ENCODE data around the gene ACY1.
A peak's percentile ranks its signal among the peaks of the same experiment; 100 is the strongest.

ACY1 gene

DNA sequence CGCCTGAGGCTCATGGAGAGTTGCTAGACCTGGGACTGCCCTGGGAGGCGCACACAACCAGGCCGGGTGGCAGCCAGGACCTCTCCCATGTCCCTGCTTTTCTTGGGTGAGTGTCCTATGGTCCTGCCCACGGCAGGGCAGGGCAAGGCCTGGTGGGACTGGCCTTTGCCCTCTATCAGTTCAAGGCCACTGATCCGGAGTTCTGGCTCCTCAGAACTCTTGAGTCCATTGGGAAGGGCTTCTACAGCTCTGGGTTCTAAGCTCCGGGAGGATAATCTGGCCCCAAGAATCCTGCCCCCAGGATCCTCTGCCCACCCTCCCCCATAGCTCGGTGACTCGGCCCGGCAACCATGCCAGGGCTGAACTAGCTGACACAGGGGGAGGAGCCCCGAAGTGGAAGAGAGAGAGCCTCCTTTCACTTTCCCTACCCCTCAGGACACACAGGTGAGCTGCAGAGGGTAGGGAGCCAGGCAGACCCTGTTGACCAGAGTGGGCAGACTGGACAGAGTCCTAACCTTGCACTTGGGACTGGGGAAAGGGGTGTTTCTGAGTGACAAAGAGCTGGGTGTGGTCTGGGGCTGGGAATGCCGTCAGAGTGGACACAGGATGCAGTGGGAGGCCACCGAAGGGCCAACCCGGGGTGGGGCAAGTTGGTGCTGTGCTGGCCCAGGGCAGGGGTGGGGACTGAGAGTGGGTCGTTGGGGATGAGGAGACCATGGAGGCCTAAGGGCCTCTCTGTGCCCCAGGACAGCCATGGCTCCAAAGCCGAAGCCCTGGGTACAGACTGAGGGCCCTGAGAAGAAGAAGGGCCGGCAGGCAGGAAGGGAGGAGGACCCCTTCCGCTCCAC is 40.5 kb upstream of the ACY1 start:
- peak overlapping the region; percentile 27 for H3K4me3 ChIP-seq (ENCODE audit: low read length)
- peaks cover 16% of the 10 kb centered on the region for H3K4me1 ChIP-seq (ENCODE audit: insufficient read depth, low read length)
- H3K36me3 ChIP-seq (ENCODE audit: insufficient read depth, low read length): peaks cover 8% of the 10 kb centered on the region
- H2AFZ ChIP-seq (ENCODE audit: low read depth, low read length): peak overlapping the region; percentile 55
- no peaks in the 10 kb centered on the region for H3K9me3 ChIP-seq (ENCODE audit: low read length)
- H3K27me3 ChIP-seq (ENCODE audit: insufficient read depth, low read length): no peaks in the 10 kb centered on the region

DNA sequence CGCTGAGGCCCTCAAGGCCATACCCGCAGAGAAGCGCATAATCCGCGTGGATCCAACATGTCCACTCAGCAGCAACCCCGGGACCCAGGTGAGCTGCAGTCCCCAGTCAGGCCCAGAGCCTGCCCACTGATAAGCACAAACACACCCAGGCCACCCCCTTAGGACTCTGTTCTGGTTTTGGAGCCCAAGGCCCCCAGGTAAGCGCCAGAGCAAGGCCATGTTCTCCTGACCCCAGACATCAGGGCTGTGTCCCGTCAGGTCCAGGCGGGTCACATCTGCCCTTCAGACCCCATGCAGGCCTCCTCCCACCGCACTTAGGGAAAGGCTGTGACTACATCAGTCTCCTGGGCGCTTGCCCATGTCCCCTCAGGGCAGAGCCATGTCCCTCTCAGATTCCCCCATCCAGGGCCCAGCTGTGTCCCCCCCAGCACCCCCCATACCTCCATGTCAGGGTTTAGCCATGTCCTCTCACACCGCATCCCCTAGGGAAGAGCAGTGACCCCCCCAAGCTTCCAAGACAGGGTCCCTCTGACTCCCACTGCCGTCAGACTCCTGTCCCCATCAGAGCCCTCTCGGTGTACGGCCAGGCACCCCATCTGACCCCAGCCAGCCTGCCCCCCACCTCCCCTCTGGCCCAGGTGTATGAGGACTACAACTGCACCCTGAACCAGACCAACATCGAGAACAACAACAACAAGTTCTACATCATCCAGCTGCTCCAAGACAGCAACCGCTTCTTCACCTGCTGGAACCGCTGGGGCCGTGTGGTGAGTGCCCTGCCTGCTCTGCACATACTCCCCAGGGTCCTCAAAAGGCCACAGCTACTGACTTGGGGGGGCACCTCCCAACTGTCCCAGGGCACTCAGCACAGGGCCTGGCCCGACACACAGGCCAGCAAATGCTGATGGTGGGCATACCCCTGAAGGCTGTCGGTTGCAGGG is 39.6 kb upstream of the ACY1 start:
- no peaks in the 10 kb centered on the region for H3K27me3 ChIP-seq (ENCODE audit: insufficient read depth, low read length)
- no peak overlapping the region for H3K4me3 ChIP-seq (ENCODE audit: low read length)
- H2AFZ ChIP-seq (ENCODE audit: low read depth, low read length): no peak overlapping the region
- H3K36me3 ChIP-seq (ENCODE audit: insufficient read depth, low read length): no peaks in the 10 kb centered on the region
- no peaks in the 10 kb centered on the region for H3K9me3 ChIP-seq (ENCODE audit: low read length)
- H3K4me1 ChIP-seq (ENCODE audit: insufficient read depth, low read length): peaks cover 16% of the 10 kb centered on the region

- Histone ChIP-seq H2AFZ (ENCODE audit: low read depth, low read length) (no peak overlapping the region), H3K4me3 (ENCODE audit: low read length) (no peak overlapping the region), H3K36me3 (ENCODE audit: insufficient read depth, low read length) (no peaks in the 10 kb centered on the region), H3K27me3 (ENCODE audit: insufficient read depth, low read length) (no peaks in the 10 kb centered on the region), H3K9me3 (ENCODE audit: low read length) (no peaks in the 10 kb centered on the region), H3K4me1 (ENCODE audit: insufficient read depth, low read length) (peaks cover 16% of the 10 kb centered on the region)
Measured at GRCh38 chr3:51944451-51945021, 38.8 kb upstream of the ACY1 start.

GRCh38 chr3:51945031-51945840 is 38.1 kb upstream of the ACY1 start:
- H3K4me3 ChIP-seq (ENCODE audit: low read length): no peak overlapping the region
- H3K27me3 ChIP-seq (ENCODE audit: insufficient read depth, low read length): no peaks in the 10 kb centered on the region
- H3K36me3 ChIP-seq (ENCODE audit: insufficient read depth, low read length): no peaks in the 10 kb centered on the region
- peaks cover 16% of the 10 kb centered on the region for H3K4me1 ChIP-seq (ENCODE audit: insufficient read depth, low read length)
- no peak overlapping the region for H2AFZ ChIP-seq (ENCODE audit: low read depth, low read length)
- H3K9me3 ChIP-seq (ENCODE audit: low read length): no peaks in the 10 kb centered on the region

GRCh38 chr3:51945926-51946705 is 37.2 kb upstream of the ACY1 start:
- H3K36me3 ChIP-seq (ENCODE audit: insufficient read depth, low read length): no peaks in the 10 kb centered on the region
- no peak overlapping the region for H2AFZ ChIP-seq (ENCODE audit: low read depth, low read length)
- H3K9me3 ChIP-seq (ENCODE audit: low read length): no peaks in the 10 kb centered on the region
- peaks cover 7% of the 10 kb centered on the region for H3K4me1 ChIP-seq (ENCODE audit: insufficient read depth, low read length)
- H3K27me3 ChIP-seq (ENCODE audit: insufficient read depth, low read length): no peaks in the 10 kb centered on the region
- no peak overlapping the region for H3K4me3 ChIP-seq (ENCODE audit: low read length)

- H3K4me3 ChIP-seq (ENCODE audit: low read length): no peak overlapping the region
- H2AFZ ChIP-seq (ENCODE audit: low read depth, low read length): no peak overlapping the region
- no peaks in the 10 kb centered on the region for H3K36me3 ChIP-seq (ENCODE audit: insufficient read depth, low read length)
- no peaks in the 10 kb centered on the region for H3K27me3 ChIP-seq (ENCODE audit: insufficient read depth, low read length)
- peaks cover 5% of the 10 kb centered on the region for H3K4me1 ChIP-seq (ENCODE audit: insufficient read depth, low read length)
- no peaks in the 10 kb centered on the region for H3K9me3 ChIP-seq (ENCODE audit: low read length)
Measured at GRCh38 chr3:51946796-51947195, 36.5 kb upstream of the ACY1 start.

- H3K9me3 ChIP-seq (ENCODE audit: low read length): no peaks in the 10 kb centered on the region
- no peaks in the 10 kb centered on the region for H3K36me3 ChIP-seq (ENCODE audit: insufficient read depth, low read length)
- H3K4me3 ChIP-seq (ENCODE audit: low read length): no peak overlapping the region
- H3K4me1 ChIP-seq (ENCODE audit: insufficient read depth, low read length): peaks cover 3% of the 10 kb centered on the region
- H2AFZ ChIP-seq (ENCODE audit: low read depth, low read length): no peak overlapping the region
- H3K27me3 ChIP-seq (ENCODE audit: insufficient read depth, low read length): no peaks in the 10 kb centered on the region
Measured at GRCh38 chr3:51947215-51947900, 36.0 kb upstream of the ACY1 start.

DNA sequence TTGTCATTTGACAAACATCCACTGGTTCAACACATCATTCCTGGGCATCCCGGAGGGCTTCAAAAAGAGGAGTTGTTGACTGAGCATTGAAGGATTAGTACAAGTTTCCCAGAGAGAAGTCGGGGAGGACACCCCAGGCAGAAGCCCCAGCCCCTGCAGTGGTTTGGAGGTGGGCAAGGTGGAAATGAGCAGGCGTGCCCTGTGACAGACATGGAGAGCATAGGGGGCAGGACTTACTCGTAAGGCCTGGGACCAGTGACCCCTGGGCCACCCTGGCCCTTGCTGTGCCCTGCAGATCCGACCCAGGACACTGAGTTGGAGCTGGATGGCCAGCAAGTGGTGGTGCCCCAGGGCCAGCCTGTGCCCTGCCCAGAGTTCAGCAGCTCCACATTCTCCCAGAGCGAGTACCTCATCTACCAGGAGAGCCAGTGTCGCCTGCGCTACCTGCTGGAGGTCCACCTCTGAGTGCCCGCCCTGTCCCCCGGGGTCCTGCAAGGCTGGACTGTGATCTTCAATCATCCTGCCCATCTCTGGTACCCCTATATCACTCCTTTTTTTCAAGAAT is 35.2 kb upstream of the ACY1 start:
- Histone ChIP-seq H3K4me3 (ENCODE audit: low read length) (no peak overlapping the region), H3K4me1 (ENCODE audit: insufficient read depth, low read length) (peaks cover 3% of the 10 kb centered on the region)

DNA sequence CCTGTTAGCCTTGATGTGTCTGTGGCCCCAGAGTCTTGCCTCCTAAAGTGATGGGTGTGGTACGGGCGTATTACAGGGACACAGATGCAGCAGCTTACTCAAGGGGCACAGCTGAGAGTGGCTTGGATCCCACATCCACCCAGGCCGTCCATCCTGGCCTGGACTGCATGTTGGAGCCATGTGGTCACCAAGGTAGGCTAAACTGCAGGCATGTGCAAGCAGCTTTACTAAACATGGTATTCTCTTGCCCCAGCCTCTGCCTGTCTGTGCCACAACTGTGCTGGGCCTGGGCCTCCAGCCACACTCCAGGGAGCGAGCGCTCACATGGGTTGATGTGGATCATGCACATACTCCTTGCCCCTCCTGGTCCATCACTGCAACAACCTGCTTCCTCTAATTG is 34.2 kb upstream of the ACY1 start:
- Histone ChIP-seq H3K4me1 (ENCODE audit: insufficient read depth, low read length) (peaks cover 11% of the 10 kb centered on the region), H3K9me3 (ENCODE audit: low read length) (no peaks in the 10 kb centered on the region), H3K36me3 (ENCODE audit: insufficient read depth, low read length) (no peaks in the 10 kb centered on the region), H2AFZ (ENCODE audit: low read depth, low read length) (no peak overlapping the region), H3K4me3 (ENCODE audit: low read length) (no peak overlapping the region), H3K27me3 (ENCODE audit: insufficient read depth, low read length) (no peaks in the 10 kb centered on the region)

More for the DNA sequence above, 35.2 kb upstream of the ACY1 start:
- Histone ChIP-seq H3K36me3 (ENCODE audit: insufficient read depth, low read length) (no peaks in the 10 kb centered on the region), H2AFZ (ENCODE audit: low read depth, low read length) (no peak overlapping the region), H3K27me3 (ENCODE audit: insufficient read depth, low read length) (no peaks in the 10 kb centered on the region), H3K9me3 (ENCODE audit: low read length) (no peaks in the 10 kb centered on the region)

- no peak overlapping the region for H3K4me3 ChIP-seq (ENCODE audit: low read length)
- H3K9me3 ChIP-seq (ENCODE audit: low read length): no peaks in the 10 kb centered on the region
- no peak overlapping the region for H2AFZ ChIP-seq (ENCODE audit: low read depth, low read length)
- H3K4me1 ChIP-seq (ENCODE audit: insufficient read depth, low read length): peaks cover 11% of the 10 kb centered on the region
- H3K36me3 ChIP-seq (ENCODE audit: insufficient read depth, low read length): no peaks in the 10 kb centered on the region
- no peaks in the 10 kb centered on the region for H3K27me3 ChIP-seq (ENCODE audit: insufficient read depth, low read length)
Measured at GRCh38 chr3:51950899-51951298, 32.4 kb upstream of the ACY1 start.

DNA sequence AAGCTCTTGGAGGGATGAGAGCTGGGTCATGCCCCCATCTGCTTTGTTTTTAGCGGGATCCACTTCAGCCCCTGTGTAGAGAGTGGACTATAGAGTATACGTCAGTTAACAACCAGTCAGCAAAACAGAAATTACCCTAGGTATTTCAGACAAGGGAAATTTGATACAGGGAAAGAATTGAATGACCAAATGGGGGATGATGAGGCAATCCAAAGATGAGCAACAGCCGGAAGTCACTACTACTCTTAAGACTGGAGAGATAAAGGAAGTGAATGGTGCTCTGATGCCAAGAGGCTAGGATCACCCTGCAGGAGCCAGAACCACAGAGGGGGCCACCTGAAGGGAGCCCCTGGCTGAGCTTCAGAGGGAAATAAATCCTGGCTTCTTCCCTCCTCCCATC is 29.9 kb upstream of the ACY1 start:
- Histone ChIP-seq H3K36me3 (ENCODE audit: insufficient read depth, low read length) (peaks cover 14% of the 10 kb centered on the region), H3K27me3 (ENCODE audit: insufficient read depth, low read length) (no peaks in the 10 kb centered on the region), H3K4me3 (ENCODE audit: low read length) (no peak overlapping the region), H2AFZ (ENCODE audit: low read depth, low read length) (no peak overlapping the region), H3K9me3 (ENCODE audit: low read length) (no peaks in the 10 kb centered on the region), H3K4me1 (ENCODE audit: insufficient read depth, low read length) (peaks cover 11% of the 10 kb centered on the region)
